ENCODE data around the gene MAP3K9. TPM values are rescaled to one million over a fixed set of nuclear protein-coding genes. Genes with fewer than 3 reads are reported as not detected.

Gene MAP3K9
- total and polyA plus RNA-seq, 2 donors (not counting 3 experiments of a cell fraction or from before 2014, with no cell fraction given): 0.06 to 0.11 TPM

- Histone ChIP-seq H3K27me3 (ENCODE audit: control insufficient read depth in 2 of 2, insufficient read depth in 2 of 2, low read length in 2 of 2) (peaks cover 8 to 10% of the 10 kb centered on the region in 2 experiments), H2AFZ (ENCODE audit: low read depth, low read length) (no peak overlapping the region), H3K27ac (ENCODE audit: insufficient read depth, low read depth, low read length) (no peak overlapping the region), H3K9ac (replicated peaks; ENCODE audit: extremely low read depth, insufficient read depth, low read length) (no peak overlapping the region), H3K4me3 (replicated peaks in 1 of 3; ENCODE audit: insufficient read depth in 1 of 3, low read depth in 1 of 3, low read length in 3 of 3) (no peak overlapping the region), H3K4me1 (ENCODE audit: control insufficient read depth, extremely low read depth, insufficient read depth, low read length) (no peaks in the 10 kb centered on the region), H3K9me1 (replicated peaks; ENCODE audit: control insufficient read depth, extremely low read depth, insufficient read depth, low read length) (no peaks in the 10 kb centered on the region), H4K20me1 (replicated peaks; ENCODE audit: control insufficient read depth, extremely low read depth, insufficient read depth, low read length) (no peaks in the 10 kb centered on the region), H3K9me3 (replicated peaks; ENCODE audit: control insufficient read depth, insufficient read depth, low read length) (no peaks in the 10 kb centered on the region), H3K4me2 (ENCODE audit: insufficient read depth, low read length) (no peak overlapping the region), H3K79me2 (ENCODE audit: control insufficient read depth, insufficient read depth, low read length) (no peaks in the 10 kb centered on the region), H3K36me3 (ENCODE audit: control insufficient read depth in 2 of 2, extremely low read depth in 1 of 2, insufficient read depth in 2 of 2, low read length in 2 of 2) (no peaks in the 10 kb centered on the region)
- no peak for TF ChIP-seq MAX (IDR thresholded peaks at IDR 0.05; ENCODE audit: insufficient read depth, insufficient read length)
- TF ChIP-seq GATA2 (IDR thresholded peaks at IDR 0.05; ENCODE audit: insufficient read depth, insufficient read length, low read depth, low read length): no peak
- TF ChIP-seq JUN (IDR thresholded peaks at IDR 0.05; ENCODE audit: borderline replicate concordance, insufficient read depth, insufficient read length, low read depth): no peak
- no peak for TF ChIP-seq EZH2 (IDR thresholded peaks at IDR 0.05; ENCODE audit: borderline replicate concordance, low read depth, low read length, severe bottlenecking)
- no peak for TF ChIP-seq MYC (IDR thresholded peaks at IDR 0.05; ENCODE audit: low read depth, low read length)
- TF ChIP-seq FOS (IDR thresholded peaks at IDR 0.05; ENCODE audit: borderline replicate concordance, insufficient read depth, low read length): no peak
- TF ChIP-seq, protein P1, sequence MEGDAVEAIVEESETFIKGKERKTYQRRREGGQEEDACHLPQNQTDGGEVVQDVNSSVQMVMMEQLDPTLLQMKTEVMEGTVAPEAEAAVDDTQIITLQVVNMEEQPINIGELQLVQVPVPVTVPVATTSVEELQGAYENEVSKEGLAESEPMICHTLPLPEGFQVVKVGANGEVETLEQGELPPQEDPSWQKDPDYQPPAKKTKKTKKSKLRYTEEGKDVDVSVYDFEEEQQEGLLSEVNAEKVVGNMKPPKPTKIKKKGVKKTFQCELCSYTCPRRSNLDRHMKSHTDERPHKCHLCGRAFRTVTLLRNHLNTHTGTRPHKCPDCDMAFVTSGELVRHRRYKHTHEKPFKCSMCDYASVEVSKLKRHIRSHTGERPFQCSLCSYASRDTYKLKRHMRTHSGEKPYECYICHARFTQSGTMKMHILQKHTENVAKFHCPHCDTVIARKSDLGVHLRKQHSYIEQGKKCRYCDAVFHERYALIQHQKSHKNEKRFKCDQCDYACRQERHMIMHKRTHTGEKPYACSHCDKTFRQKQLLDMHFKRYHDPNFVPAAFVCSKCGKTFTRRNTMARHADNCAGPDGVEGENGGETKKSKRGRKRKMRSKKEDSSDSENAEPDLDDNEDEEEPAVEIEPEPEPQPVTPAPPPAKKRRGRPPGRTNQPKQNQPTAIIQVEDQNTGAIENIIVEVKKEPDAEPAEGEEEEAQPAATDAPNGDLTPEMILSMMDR (IDR thresholded peaks at IDR 0.05; ENCODE audit: extremely low read depth in 1 of 2, insufficient read depth in 1 of 2, low read depth in 1 of 2, low read length in 2 of 2): no peak
- TF ChIP-seq POLR2AphosphoS5 (IDR thresholded peaks at IDR 0.05; ENCODE audit: insufficient read depth, low read depth, low read length): no peak
- TF ChIP-seq POLR2A (IDR thresholded peaks at IDR 0.05; ENCODE audit: low read depth, low read length): no peak
- ChIA-PET POLR2A (no interaction called here), CTCF (no interaction called here)
- no peak for DNase-seq (ENCODE audit: low read depth, low spot score)
- dilution Hi-C loops (cut with MboI; ENCODE audit: extremely low pct_ligation_motif_present, low sequenced_read_pairs): no loop called here
- BruUV-seq (replicated peaks): no TSS peak
- no peak for FAIRE-seq
- intact Hi-C loops (cut with micrococcal nuclease): no loop called here
Observed at GRCh38 chr14:70802379-70802778, 6.9 kb downstream of the MAP3K9 start.
